Sigmoid colon (tissue), 7 donors: ENCODE measurements around the gene EIF4A3. TPM values are rescaled to one million over a fixed set of nuclear protein-coding genes. Genes with fewer than 3 reads are reported as not detected.

Source experiments
- DNase-seq: peaks from one replicate; pipeline ENCODE4 v3.0.0-alpha.2; 2019
- H3K27ac ChIP-seq, 4 donors: fragments of 200-600 bp; sonication (generic); one replicate each; pipeline ENCODE4 v1.5.1; 2016 to 2019; ENCODE audit warnings: mild to moderate bottlenecking in 1 of 4
- H3K27me3 ChIP-seq, 3 donors: fragments of 200-600 bp; sonication (generic); one replicate each; pipeline ENCODE4 v1.5.1; 2019; ENCODE audit warnings: mild to moderate bottlenecking in 1 of 3
- H3K36me3 ChIP-seq, 4 donors: fragments of 200-600 bp; sonication (generic); one replicate each; pipeline ENCODE4 v1.5.1; 2016 to 2019
- H3K4me1 ChIP-seq, 4 donors: fragments of 200-600 bp; sonication (generic); one replicate each; pipeline ENCODE4 v1.5.1; 2017 to 2019
- H3K4me3 ChIP-seq, 4 donors: fragments of 200-600 bp; sonication (generic); one replicate each; pipeline ENCODE4 v1.5.1; 2017 to 2019; ENCODE audit warnings: mild to moderate bottlenecking in 2 of 4, moderate library complexity in 1 of 4
- H3K9me3 ChIP-seq, 4 donors: fragments of 200-600 bp in 3 of 4; sonication (generic) in 3 of 4; one replicate each; pipeline versions ENCODE4 v1.5.1 to v1.6.1; 2013 to 2019
- EP300 ChIP-seq, 4 donors: sonication (generic); formaldehyde crosslinking; IDR thresholded peaks; one replicate each; pipeline ENCODE4 v1.6.1; 2017; ENCODE audit warnings: antibody characterized with exemption in 4 of 4
- POLR2A ChIP-seq, 2 donors: fragments of 450-650 bp; IDR thresholded peaks; one replicate each; pipeline ENCODE4 v1.6.1; 2016; ENCODE audit warnings: antibody characterized with exemption in 2 of 2, mild to moderate bottlenecking in 2 of 2, moderate library complexity in 2 of 2
- POLR2AphosphoS5 ChIP-seq, 4 donors: sonication (generic); formaldehyde crosslinking; IDR thresholded peaks; one replicate each; pipeline ENCODE4 v1.6.1; 2017; ENCODE audit warnings: antibody characterized with exemption in 4 of 4
- WGBS, 2 donors: extraction: QIAGEN DNeasy Blood & Tissue Kit; methylation state at CpG; one replicate each; pipeline ENCODE4 v1.1.7; 2013; 5-methylcytosine and 5-hydroxymethylcytosine counted together
- intact Hi-C: fragments of 100-400 bp; cut with DNase I; formaldehyde crosslinking; loops from one replicate; pipeline ENCODE4 v1.15.1; 2023
- polyA plus RNA-seq, 3 donors: library from polyadenylated mRNA; stranded (reverse); fragments of 200-250 nt; gene quantifications; one replicate each; pipeline ENCODE4 v1.2.3, GENCODE V29; 2013
- total RNA-seq, 4 donors: library from RNA; depleted of rRNA; stranded (reverse); fragments of >200 nt; gene quantifications; one replicate each; pipeline ENCODE4 v1.1.0, GENCODE V29; 2016
- TF ChIP-seq, protein P1 (sequence below), 4 experiments: fragments of 450-650 bp in 3 of 4; fragments of 200-600 bp in 1 of 4; IDR thresholded peaks; one replicate each; pipeline ENCODE4 v1.5.1; 2016 to 2019; ENCODE audit warnings: antibody characterized with exemption in 4 of 4, mild to moderate bottlenecking in 3 of 4, moderate library complexity in 2 of 4
- donor health status: healthy with polysubstance abuse.
- donor health status: Bipolar disorder and iron deficiency.
- donor health status: healthy.

The EIF4A3 gene
- total and polyA plus RNA-seq, 7 donors = 26.6 to 97.1 (median 45.1) TPM

GRCh38 chr17:80089762-80090161 lies 57.2 kb downstream of the EIF4A3 start:
- WGBS, 2 donors = 95 to 96% methylated on average over 16 of the region's 16 CpGs
- no peaks in the 10 kb centered on the region for H3K36me3 ChIP-seq
- no peaks in the 10 kb centered on the region for H3K9me3 ChIP-seq
- H3K4me3 ChIP-seq = no peak overlapping the region
- no peak for DNase-seq
- H3K27me3 ChIP-seq = no peaks in the 10 kb centered on the region
- intact Hi-C loops = no loop called here
- H3K4me1 ChIP-seq = no peaks in the 10 kb centered on the region
- H3K27ac ChIP-seq = no peak overlapping the region
- TF ChIP-seq, protein P1, sequence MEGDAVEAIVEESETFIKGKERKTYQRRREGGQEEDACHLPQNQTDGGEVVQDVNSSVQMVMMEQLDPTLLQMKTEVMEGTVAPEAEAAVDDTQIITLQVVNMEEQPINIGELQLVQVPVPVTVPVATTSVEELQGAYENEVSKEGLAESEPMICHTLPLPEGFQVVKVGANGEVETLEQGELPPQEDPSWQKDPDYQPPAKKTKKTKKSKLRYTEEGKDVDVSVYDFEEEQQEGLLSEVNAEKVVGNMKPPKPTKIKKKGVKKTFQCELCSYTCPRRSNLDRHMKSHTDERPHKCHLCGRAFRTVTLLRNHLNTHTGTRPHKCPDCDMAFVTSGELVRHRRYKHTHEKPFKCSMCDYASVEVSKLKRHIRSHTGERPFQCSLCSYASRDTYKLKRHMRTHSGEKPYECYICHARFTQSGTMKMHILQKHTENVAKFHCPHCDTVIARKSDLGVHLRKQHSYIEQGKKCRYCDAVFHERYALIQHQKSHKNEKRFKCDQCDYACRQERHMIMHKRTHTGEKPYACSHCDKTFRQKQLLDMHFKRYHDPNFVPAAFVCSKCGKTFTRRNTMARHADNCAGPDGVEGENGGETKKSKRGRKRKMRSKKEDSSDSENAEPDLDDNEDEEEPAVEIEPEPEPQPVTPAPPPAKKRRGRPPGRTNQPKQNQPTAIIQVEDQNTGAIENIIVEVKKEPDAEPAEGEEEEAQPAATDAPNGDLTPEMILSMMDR (IDR thresholded peaks at IDR 0.05) = no peak
- TF ChIP-seq EP300 (IDR thresholded peaks at IDR 0.05) (no peak), POLR2A (IDR thresholded peaks at IDR 0.05) (no peak), POLR2AphosphoS5 (IDR thresholded peaks at IDR 0.05) (no peak)

DNA sequence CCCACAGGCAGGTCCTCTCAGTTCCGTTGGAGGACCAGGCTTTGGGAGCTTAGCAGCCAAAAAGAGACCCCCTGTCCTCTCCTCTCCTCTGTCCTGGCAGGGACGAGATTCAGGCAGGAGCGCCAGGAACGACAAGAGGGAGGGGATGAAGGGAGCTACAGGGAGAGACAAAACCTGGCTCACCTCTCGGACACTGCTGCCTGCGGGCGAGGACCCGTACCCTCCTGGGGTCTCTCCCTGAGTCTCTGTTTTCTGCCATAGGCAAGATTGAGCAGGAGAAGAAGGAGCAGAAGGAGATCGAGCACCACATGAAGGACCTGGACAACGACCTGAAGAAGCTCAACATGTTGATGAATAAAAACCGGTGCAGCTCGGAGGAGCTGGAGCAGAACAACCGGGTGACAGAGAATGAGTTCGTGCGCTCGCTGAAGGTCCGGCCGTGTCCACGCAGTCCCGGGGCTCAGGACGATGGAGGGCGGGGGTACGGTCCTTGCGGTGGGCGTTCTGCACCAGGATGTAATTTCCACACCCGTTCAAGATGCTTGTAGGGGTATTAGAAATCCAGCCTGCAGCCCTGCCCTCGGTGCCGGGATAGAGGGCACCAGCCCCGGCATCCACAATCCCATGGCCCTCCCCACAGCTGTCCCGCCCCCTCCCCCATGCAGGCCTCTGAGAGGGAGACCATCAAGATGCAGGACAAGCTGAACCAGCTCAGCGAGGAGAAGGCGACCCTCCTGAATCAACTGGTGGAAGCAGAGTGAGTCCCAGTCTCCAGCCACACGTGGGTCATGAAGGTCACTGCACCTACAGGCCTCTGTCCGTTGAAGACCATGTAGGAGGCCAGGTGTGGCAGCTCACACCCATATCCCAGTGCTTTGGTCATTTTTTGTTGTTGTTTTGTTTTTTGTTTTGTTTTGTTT lies 59.3 kb downstream of the EIF4A3 start:
- no peaks in the 10 kb centered on the region for H3K9me3 ChIP-seq
- intact Hi-C loops = no loop called here
- TF ChIP-seq EP300 (IDR thresholded peaks at IDR 0.05) (no peak), POLR2A (IDR thresholded peaks at IDR 0.05) (no peak), POLR2AphosphoS5 (IDR thresholded peaks at IDR 0.05) (no peak)
- TF ChIP-seq, protein P1 (IDR thresholded peaks at IDR 0.05) = no peak
- no peaks in the 10 kb centered on the region for H3K36me3 ChIP-seq
- H3K27ac ChIP-seq = no peak overlapping the region
- H3K4me3 ChIP-seq = no peak overlapping the region
- peaks cover 0 to 5% (median 2%) of the 10 kb centered on the region in 4 donors for H3K4me1 ChIP-seq
- 81 to 85% methylated on average over 34 of the region's 34 CpGs for WGBS, 2 donors
- no peak for DNase-seq
- no peaks in the 10 kb centered on the region for H3K27me3 ChIP-seq

- H3K36me3 ChIP-seq = no peaks in the 10 kb centered on the region
- no peak overlapping the region for H3K27ac ChIP-seq
- H3K4me1 ChIP-seq = peaks cover 0 to 8% (median 4%) of the 10 kb centered on the region in 4 donors
- no peak for TF ChIP-seq POLR2AphosphoS5 (IDR thresholded peaks at IDR 0.05)
- no peak for TF ChIP-seq POLR2A (IDR thresholded peaks at IDR 0.05)
- no peak for TF ChIP-seq EP300 (IDR thresholded peaks at IDR 0.05)
- TF ChIP-seq, protein P1 (IDR thresholded peaks at IDR 0.05) = no peak
- H3K9me3 ChIP-seq = no peaks in the 10 kb centered on the region
- no peaks in the 10 kb centered on the region for H3K27me3 ChIP-seq
- WGBS, 2 donors = 88 to 89% methylated on average over 11 of the region's 11 CpGs
- H3K4me3 ChIP-seq = no peak overlapping the region
- DNase-seq = no peak
- intact Hi-C loops = no loop called here
Observed at GRCh38 chr17:80086616-80087015, 60.3 kb downstream of the EIF4A3 start.

DNA sequence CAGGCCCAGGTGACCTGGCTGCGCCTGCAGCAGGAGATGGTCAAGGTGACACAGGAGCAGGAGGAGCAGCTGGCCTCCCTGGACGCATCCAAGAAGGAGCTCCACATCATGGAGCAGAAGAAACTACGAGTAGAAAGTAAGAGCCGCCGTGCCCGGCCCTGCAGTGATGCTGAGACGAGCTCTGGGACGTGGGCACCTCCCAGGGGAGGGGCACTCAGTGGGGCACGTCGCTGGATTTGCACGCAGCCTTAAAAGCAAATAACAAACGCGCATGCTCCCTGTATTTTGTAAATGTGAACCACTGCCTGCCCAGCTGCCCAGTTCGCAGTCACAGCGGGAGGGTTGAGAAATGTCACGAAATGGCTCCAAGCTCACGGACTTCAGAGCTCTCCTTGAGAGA lies 60.8 kb downstream of the EIF4A3 start:
- DNase-seq = no peak
- Histone ChIP-seq H3K36me3 (no peaks in the 10 kb centered on the region), H3K9me3 (no peaks in the 10 kb centered on the region), H3K4me1 (peaks cover 0 to 8% (median 4%) of the 10 kb centered on the region in 4 donors), H3K4me3 (no peak overlapping the region), H3K27ac (no peak overlapping the region), H3K27me3 (no peaks in the 10 kb centered on the region)
- intact Hi-C loops = no loop called here
- TF ChIP-seq, protein P1 (IDR thresholded peaks at IDR 0.05) = no peak
- no peak for TF ChIP-seq POLR2A (IDR thresholded peaks at IDR 0.05)
- TF ChIP-seq EP300 (IDR thresholded peaks at IDR 0.05) = no peak
- WGBS, 2 donors = 65 to 83% methylated on average over 17 of the region's 17 CpGs
